Testis (tissue), 3 donors: ENCODE measurements around the gene SPATS2L. TPM values are rescaled to one million over a fixed set of nuclear protein-coding genes. Genes with fewer than 3 reads are reported as not detected.

Source experiments
- DNase-seq: peaks from one replicate; pipeline ENCODE4 v3.0.0-alpha.2; 2019
- H3K27ac ChIP-seq, 2 donors: fragments of 200-600 bp; sonication (generic); one replicate each; pipeline ENCODE4 v1.5.1; 2019
- H3K27me3 ChIP-seq: fragments of 200-600 bp; sonication (generic); one replicate; pipeline ENCODE4 v1.5.1; 2019
- H3K36me3 ChIP-seq: fragments of 200-600 bp; sonication (generic); one replicate; pipeline ENCODE4 v1.5.1; 2017; ENCODE audit warnings: low read depth; ENCODE audit errors: missing control alignments
- H3K4me1 ChIP-seq: fragments of 200-600 bp; sonication (generic); one replicate; pipeline ENCODE4 v1.5.1; 2019
- H3K4me3 ChIP-seq, 2 donors: fragments of 200-600 bp; sonication (generic); one replicate each; pipeline ENCODE4 v1.5.1; 2017 to 2019
- H3K9me3 ChIP-seq: fragments of 200-600 bp; sonication (generic); one replicate; pipeline ENCODE4 v1.5.1; 2017
- POLR2A ChIP-seq: fragments of 450-650 bp; IDR thresholded peaks from one replicate; pipeline ENCODE4 v1.6.1; 2017; ENCODE audit warnings: antibody characterized with exemption, mild to moderate bottlenecking, moderate library complexity
- WGBS, 2 donors: methylation state at CpG; one replicate each; pipeline ENCODE4 v1.1.5; 2018; 5-methylcytosine and 5-hydroxymethylcytosine counted together
- intact Hi-C: fragments of 100-400 bp; cut with DNase I; formaldehyde crosslinking; loops from one replicate; pipeline ENCODE4 v1.15.1; 2023; ENCODE audit warnings: low total_unique reads
- polyA plus RNA-seq: library from polyadenylated mRNA; stranded (reverse); fragments of 350-450 nt; fragmentation: Illumina TruSeq; extraction: RNeasy Lipid Tissue Mini Kit (QIAGEN cat#74804); gene quantifications from one replicate; pipeline ENCODE4 v1.2.3, GENCODE V29; 2014; ENCODE audit warnings: low read depth, low replicate concordance; ENCODE audit not compliant: insufficient read depth
- total RNA-seq, 2 donors: library from RNA; depleted of rRNA; stranded (reverse); fragments of >200 nt; gene quantifications; one replicate each; pipeline ENCODE4 v1.2.3, GENCODE V29; 2016
- TF ChIP-seq, protein P1 (sequence below), 3 experiments: fragments of 450-650 bp in 2 of 3; fragments of 200-600 bp in 1 of 3; sonication (generic) in 1 of 3; IDR thresholded peaks; one replicate each; pipeline ENCODE4 v1.5.1; 2016 to 2019; ENCODE audit warnings: antibody characterized with exemption in 3 of 3, mild to moderate bottlenecking in 2 of 3, moderate library complexity in 1 of 3

Gene SPATS2L
- total and polyA plus RNA-seq, 3 donors from 2014 or later: 49.7 to 67.6 (median 52.9) TPM

DNA sequence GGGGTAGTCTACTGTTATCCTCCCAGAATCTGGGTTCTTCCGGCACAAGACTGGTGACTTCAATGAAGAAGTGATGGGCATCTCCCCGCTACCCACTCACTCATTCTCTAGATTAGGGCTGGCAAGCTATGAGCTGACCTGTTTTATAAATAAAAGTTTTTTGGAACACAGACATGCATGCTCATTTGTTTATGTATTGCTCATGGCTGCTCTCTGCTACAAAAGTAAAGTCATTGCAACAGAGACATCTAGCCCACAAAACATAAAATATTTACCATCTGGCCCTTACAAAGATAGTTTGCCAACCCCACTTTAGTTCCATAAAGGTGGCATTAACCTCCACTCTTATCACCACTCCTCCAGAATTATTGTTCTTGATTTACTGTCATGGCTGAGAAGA lies 39.1 kb upstream of the SPATS2L start:
- H3K9me3 ChIP-seq: no peaks in the 10 kb centered on the region

DNA sequence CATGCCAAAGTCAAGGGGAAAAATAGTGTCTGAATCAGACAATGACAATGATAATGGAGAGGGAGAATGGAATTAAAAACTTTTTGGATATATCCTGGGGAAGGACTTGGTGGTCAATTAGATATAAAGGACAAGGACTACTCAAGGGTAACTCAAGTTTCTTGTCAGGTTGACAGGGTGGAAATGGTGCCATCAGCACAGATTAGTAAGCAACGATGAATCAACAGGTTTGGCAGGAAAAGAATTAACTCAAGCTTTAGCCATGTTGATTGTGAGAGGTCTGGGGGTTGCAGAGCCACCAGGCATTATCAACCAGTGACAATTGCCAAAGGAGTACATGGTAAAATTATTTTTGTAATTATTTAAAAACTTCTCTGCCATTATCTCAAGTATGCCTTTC lies 35.8 kb upstream of the SPATS2L start:
- no peak overlapping the region for H3K27ac ChIP-seq
- intact Hi-C loops: no loop called here
- H3K4me1 ChIP-seq: no peaks in the 10 kb centered on the region
- no peaks in the 10 kb centered on the region for H3K27me3 ChIP-seq
- no peaks in the 10 kb centered on the region for H3K9me3 ChIP-seq
- H3K4me3 ChIP-seq: no peak overlapping the region
- H3K36me3 ChIP-seq: no peaks in the 10 kb centered on the region
- 65 to 82% methylated on average over 1 of the region's 1 CpG for WGBS, 2 donors
- DNase-seq: no peak
- no peak for TF ChIP-seq POLR2A
- TF ChIP-seq, protein P1, sequence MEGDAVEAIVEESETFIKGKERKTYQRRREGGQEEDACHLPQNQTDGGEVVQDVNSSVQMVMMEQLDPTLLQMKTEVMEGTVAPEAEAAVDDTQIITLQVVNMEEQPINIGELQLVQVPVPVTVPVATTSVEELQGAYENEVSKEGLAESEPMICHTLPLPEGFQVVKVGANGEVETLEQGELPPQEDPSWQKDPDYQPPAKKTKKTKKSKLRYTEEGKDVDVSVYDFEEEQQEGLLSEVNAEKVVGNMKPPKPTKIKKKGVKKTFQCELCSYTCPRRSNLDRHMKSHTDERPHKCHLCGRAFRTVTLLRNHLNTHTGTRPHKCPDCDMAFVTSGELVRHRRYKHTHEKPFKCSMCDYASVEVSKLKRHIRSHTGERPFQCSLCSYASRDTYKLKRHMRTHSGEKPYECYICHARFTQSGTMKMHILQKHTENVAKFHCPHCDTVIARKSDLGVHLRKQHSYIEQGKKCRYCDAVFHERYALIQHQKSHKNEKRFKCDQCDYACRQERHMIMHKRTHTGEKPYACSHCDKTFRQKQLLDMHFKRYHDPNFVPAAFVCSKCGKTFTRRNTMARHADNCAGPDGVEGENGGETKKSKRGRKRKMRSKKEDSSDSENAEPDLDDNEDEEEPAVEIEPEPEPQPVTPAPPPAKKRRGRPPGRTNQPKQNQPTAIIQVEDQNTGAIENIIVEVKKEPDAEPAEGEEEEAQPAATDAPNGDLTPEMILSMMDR (IDR thresholded peaks at IDR 0.05): no peak

More for the DNA sequence above, 39.1 kb upstream of the SPATS2L start:
- no peak overlapping the region for H3K4me3 ChIP-seq
- H3K4me1 ChIP-seq: no peaks in the 10 kb centered on the region
- TF ChIP-seq POLR2A: no peak
- TF ChIP-seq, protein P1 (IDR thresholded peaks at IDR 0.05): no peak
- 100% methylated on average over 2 of the region's 2 CpGs for WGBS, 2 donors
- H3K27me3 ChIP-seq: no peaks in the 10 kb centered on the region
- intact Hi-C loops: no loop called here
- H3K36me3 ChIP-seq: no peaks in the 10 kb centered on the region
- DNase-seq: no peak
- no peak overlapping the region for H3K27ac ChIP-seq

DNA sequence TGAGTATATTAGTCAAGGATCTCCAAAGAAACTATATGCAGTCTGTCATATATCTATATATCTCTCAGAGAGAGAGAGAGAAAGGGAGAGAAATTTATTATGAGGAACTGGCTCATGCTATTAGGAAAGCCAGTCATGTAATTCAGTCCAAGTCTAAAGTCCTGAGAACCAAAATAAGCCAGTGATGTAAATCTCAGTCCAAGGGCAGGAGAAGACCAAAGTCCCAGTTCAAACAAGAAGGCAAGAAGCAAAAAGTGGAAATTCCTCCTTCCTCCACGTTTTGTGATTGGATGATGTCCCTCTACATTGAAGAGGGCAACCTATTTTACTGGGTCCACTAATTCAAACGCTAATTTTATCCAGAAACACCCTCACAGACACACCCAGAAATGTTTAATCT lies 34.2 kb upstream of the SPATS2L start:
- Histone ChIP-seq H3K27ac (no peak overlapping the region), H3K4me3 (no peak overlapping the region), H3K36me3 (no peaks in the 10 kb centered on the region), H3K9me3 (no peaks in the 10 kb centered on the region), H3K27me3 (no peaks in the 10 kb centered on the region), H3K4me1 (no peaks in the 10 kb centered on the region)
- intact Hi-C loops: no loop called here
- 88 to 92% methylated on average over 2 of the region's 2 CpGs for WGBS, 2 donors
- no peak for DNase-seq
- no peak for TF ChIP-seq POLR2A
- TF ChIP-seq, protein P1 (IDR thresholded peaks at IDR 0.05): no peak

DNA sequence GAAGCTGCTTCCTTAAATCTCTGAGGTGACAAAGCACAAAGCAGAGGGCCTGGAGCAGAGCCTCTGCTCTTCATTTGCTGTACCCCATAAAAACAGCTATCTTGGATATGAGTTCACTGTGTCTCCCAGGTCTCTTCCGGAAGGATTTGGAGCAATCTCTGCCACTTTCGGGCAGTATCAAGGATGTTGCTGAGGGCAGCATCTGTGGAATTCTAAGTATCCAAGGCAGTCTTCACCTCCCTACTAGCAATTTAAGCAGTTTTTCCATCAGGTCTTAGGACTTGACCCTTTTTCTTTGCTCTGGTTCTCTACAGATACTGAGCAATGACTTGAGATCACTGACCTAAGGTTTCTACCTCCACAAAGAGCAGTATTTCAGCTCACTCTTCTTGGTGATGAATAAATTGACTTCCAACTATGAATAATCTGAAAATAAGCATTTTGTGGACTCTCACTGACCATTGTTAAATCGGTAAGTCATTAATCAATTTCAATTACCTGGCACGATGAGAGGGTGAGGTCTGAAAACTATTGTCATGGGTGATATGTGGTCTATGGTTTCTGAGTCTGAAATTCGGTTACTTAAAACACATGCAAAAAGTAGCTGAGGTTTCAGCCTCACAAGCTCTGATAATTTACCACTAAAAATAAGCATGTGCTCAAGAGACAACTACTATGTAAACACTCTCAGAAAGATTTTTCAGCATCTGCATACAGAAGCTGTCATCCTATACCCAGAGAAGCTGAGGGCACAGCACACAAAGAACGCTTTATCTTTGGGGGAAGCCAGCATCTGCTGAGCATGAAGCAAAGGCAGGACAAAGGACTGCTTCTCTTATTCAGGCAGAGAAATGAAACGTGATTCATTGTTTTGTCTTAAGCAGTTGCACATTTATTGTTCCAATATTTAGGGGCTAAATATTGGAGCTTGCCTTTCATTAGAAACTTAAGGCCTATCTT lies 32.1 kb upstream of the SPATS2L start:
- WGBS, 2 donors: 49 to 62% methylated on average over 7 of the region's 7 CpGs
- no peak for DNase-seq

More for the DNA sequence above, 32.1 kb upstream of the SPATS2L start:
- Histone ChIP-seq H3K27me3 (no peaks in the 10 kb centered on the region), H3K27ac (no peak overlapping the region), H3K36me3 (no peaks in the 10 kb centered on the region), H3K4me1 (no peaks in the 10 kb centered on the region), H3K9me3 (no peaks in the 10 kb centered on the region), H3K4me3 (no peak overlapping the region)
- intact Hi-C loops: no loop called here
- TF ChIP-seq, protein P1 (IDR thresholded peaks at IDR 0.05): no peak
- no peak for TF ChIP-seq POLR2A
